HG02571 (cell line): Measurements from ENCODE around the gene FAM163B.
"Not testable (repeated sequence)": the region's sequence is repeated elsewhere in the genome, so short reads cannot be mapped to it uniquely, and the experiment has no call there.

Experiments used
- ATAC-seq: cut with Tn5 transposase; IDR thresholded peaks from one replicate; pipeline ENCODE4 v1.9.1; 2021; ENCODE audit warnings: mild to moderate bottlenecking, moderate library complexity; ENCODE audit not compliant: unreplicated experiment

The FAM163B gene

DNA sequence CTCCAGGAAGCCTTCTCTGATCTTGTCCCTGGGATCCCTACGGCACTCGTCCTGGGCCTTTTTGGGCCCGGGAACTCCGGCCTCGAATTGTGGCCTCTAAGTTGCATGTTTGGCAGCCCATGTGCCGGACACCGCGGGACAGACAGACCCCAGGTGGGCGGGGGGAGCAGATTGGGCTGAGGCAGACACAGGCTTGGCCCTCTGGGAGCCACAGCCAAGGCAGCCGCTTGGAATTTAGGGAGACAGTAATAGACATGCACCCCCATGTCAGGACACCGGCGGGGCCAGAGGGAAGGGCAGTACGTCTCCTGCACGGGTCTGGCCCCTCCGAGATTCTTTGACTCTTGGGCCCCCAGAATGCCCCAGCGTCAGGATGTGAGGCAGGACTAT, 38.5 kb downstream of the FAM163B start:
- ATAC-seq: no peak

DNA sequence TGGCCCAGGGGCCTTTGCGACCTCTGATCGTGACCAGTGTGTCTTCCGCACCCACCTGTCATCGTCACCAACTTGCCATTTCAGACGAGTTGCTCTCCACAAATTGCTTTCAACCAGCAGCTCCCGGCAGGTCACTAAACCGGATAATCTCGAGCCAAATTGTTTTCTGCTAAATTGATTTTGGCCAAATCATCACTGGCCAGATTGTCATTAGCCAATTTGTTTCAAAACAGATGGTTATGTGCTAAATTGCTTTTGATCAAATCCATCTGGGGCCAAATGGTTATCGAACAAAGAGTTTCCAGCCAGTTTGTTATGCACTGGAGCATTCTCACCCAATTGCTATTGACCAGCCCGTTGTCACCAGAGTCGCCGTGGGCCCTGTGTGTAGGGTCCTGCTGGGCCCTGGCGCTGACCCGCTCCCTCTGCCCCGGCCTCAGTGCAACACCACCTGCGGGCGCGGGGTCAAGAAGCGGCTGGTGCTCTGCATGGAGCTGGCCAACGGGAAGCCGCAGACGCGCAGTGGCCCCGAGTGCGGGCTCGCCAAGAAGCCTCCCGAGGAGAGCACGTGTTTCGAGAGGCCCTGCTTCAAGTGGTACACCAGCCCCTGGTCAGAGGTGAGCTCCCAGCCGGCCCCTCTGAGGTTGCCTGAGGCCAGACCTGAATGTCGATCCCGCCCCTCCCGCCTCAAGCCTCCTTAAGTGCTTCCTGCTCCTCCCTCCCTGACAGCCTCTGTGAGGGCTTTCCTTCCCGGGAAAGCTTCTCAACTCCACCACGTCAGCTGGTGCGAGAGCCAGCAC, 39.1 kb downstream of the FAM163B start:
- no peak for ATAC-seq

DNA sequence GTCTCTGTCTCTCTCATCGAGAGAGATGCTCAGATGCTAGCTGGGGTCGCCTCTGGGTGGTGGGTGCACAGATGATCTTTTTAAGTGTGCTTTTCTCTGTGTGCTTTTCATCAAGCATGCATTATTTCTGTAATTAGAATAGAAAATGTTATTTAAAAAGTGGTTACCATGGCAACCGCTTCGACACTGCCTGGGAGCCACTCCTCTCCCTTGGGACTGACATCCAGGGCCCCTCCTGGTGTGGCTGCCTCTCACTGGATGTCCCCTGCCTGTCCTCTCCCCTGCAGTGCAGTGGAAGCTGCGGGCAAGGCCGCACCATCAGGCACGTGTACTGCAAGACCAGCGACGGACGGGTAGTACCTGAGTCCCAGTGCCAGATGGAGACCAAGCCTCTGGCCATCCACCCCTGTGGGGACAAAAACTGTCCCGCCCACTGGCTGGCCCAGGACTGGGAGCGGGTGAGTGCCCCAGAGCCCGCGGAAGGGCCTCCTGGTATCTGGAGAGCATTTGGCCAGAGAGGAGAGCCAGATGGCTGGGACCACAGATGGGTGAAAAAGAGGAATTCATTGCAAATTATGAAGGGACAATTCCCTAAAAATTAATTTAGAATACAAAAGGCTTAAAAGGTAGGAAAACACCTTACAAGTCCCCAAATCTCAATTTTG, 39.9 kb downstream of the FAM163B start:
- no peak for ATAC-seq

DNA sequence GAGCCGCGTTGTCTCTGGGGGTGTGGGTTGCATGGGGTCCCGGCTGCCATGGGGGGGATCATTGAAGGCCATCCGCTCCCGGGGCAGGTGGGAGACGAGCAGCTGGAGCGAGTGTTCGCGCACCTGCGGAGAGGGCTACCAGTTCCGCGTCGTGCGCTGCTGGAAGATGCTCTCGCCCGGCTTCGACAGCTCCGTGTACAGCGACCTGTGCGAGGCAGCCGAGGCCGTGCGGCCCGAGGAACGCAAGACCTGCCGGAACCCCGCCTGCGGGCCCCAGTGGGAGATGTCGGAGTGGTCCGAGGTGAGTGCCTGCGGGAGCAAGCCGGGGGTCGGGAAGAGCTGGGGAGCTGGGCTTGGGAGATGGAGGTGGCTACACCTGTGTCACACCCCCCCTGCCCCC, 41.0 kb downstream of the FAM163B start:
- ATAC-seq: no peak

DNA sequence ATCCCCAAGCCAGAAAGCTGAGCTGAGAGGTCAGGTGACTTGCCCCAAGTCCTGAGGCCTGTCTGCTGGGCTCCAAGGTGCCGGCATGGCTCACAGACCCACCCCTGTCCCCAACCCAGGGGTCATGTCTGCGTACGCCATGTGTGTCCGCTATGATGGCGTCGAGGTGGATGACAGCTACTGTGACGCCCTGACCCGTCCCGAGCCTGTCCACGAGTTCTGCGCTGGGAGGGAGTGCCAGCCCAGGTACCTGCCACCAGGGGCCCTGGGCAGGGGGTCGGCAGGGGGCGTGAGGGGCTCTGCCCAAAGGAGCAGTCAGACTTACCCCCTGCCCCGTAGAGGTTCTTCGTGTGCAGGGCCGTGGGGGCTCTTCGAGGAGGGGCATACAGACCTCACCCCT, 42.4 kb downstream of the FAM163B start:
- ATAC-seq: no peak

DNA sequence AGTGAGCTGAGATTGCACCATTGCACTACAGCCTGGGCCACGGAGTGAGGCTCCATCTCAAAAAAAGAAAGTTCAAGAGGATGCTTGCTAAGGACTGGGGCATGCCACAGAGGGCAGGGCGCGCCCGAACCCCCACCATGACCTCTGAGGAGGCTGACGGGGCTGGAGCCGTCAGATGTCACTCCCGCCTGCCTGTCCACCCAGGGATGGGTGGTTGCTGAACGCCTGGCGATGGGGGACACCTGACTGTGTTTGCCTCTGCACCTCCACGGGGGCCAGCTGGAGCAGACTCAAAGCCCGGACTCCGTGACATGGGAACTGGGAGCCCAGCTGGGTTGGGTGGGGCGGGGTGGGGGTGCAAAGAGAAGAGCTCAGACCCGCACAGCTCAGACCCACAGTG, 42.8 kb downstream of the FAM163B start:
- no peak for ATAC-seq

DNA sequence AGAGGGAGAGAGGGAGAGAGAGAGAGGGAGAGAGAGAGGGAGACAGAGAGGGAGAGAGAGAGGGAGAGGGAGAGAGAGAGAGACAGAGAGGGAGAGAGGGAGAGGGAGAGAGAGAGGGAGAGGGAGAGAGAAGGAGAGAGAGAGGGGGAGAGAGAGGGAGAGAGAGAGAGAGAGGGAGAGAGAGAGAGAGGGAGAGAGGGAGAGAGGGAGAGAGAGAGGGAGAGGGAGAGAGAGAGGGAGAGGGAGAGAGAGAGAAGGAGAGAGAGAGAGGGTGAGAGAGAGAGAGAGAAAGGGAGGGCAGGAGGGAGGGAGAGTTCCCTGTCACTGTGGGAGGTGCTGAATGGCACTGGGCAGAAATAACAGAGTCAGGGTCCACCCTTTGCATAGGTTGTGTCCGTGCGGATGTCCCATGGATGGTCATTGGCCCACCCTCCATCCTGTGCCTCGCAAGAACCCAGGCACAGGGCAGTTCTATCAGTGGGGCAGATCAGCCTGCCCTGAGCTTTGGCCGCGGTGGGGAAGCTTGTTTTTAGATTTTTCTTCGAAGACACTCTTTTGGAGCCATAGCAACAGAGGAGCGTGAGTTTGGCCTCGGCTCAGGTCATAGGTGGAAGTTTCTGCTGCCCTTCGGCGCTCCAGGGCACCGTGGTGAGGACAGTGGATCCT, 44.6 kb downstream of the FAM163B start:
- ATAC-seq: no peak

DNA sequence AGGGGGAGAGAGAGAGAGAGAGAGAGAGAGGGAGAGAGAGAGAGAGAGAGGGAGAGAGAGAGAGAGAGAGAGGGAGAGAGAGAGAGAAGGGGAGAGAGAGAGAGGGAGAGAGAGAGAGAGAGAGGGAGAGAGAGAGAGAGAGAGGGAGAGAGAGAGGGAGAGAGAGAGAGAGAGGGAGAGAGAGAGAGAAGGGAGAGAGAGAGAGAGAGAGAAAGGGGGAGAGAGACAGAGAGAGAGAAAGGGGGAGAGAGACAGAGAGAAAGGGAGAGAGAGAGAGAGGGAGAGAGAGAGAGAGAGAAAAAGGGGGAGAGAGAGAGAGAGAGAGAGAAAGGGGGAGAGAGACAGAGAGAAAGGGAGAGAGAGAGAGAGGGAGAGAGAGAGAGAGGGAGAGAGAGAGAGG, 45.4 kb downstream of the FAM163B start:
- not testable (repeated sequence) for ATAC-seq

DNA sequence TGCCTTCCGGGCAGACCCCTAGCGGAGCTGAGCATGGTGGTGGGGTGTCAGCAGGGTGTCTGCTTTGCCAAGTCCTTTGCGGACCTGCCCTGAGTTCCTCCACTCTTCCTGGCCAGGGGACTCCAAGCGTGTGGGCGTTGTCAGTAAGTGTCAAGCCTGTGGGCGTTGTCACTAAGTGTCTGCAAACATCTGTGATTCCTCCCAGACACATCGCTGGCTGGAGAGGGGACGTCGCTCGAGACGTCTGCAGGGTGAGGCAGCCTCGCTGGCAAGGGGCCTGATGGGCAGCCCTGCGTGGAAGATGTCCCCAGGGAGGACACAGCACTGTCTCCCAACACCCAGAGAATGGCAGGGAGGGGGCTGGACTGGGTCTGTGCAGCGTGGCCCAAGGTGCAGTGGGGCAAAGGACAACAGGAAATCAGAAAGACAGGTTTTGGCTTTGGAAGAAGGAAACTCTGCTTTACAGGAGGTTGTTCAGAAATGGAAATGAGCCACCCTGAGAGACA, 45.8 kb downstream of the FAM163B start:
- ATAC-seq: no peak

DNA sequence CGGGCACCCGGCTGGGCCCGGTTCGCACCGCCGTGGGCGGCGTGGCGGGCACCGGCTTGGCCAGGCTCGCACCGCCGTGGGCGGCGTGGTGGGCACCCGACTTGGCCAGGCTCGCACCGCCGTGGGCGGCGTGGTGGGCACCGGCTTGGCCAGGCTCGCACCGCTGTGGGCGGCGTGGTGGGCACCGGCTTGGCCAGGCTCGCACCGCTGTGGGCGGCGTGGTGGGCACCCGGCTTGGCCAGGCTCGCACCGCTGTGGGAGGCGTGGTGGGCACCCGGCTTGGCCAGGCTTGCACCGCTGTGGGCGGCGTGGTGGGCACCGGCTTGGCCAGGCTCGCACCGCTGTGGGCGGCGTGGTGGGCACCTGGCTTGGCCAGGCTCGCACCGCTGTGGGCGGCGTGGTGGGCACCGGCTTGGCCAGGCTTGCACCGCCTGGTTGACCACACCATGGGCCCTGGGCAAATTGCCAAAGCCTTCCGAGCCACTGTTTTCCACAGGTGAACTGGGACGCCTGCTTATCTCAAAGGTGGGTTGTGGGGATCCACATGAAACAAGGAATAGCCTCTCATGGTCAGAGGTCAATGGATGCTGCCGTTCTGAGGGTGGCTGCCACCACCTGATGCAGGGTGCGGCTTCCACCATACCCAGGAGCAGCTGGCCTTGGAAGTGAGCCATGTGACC, 46.4 kb downstream of the FAM163B start:
- no peak for ATAC-seq

DNA sequence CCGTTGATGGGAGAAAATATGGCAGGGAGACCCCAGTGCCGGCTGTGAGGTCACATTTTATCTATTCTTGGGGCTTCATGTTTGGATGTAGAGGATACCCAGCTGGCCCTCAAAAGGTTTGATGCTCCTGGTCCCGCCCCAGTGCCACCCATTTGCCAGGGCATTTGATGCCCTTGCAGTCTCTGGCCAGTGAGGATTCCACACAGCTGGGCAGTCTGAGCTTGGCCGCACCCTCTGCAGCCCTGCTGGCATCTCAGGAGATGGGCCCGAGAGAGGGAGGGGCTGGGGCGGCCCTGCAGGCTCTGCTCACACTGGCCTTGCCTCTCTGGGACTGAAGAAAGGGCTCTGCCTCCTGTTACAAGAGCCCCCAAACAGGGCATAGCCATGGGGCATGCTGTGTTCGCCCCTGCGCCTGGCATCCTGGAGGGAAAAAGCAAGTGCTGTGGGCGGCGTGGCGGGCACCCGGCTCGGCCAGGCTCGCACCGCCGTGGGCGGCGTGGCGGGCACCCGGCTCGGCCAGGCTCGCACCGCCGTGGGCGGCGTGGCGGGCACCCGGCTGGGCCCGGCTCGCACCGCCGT, 47.1 kb downstream of the FAM163B start:
- ATAC-seq: no peak

DNA sequence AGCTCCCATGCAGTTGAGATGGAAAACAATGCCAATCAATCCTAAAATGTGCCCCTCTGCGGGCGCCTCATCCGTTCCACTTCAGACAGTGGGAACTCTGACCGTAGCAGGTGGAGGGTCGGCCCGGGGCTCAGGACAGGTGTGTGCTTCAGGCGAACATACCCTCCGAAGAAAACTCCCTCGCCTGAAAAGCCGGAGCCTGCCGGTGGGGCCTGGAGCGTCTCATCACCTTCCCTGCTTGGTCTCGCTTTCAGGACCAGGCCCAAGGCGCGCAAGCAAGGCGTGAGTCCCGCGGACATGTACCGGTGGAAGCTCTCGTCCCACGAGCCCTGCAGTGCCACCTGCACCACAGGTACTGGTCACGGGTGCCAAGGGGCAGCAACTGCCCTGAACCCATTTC, 48.2 kb downstream of the FAM163B start:
- no peak for ATAC-seq

DNA sequence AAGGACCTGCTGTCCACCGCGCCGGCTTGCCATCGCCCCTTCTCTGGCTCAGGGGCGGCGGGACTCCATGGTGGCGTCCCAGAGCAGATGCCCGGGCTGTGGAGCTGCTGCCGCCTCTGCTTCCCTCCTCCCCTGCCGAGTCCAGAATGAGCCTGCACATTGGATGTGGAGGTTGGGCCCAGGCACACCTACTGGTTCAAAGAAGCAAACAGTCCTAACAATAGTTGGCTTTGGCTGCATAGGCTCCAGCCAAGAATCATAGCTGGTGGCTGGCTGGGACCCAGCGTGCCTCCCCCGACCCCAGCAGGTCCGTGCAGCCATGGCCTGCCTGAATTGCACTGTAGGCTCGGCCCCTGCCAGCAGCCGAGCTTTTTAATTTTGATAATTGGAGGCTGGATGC, 48.9 kb downstream of the FAM163B start:
- no peak for ATAC-seq

DNA sequence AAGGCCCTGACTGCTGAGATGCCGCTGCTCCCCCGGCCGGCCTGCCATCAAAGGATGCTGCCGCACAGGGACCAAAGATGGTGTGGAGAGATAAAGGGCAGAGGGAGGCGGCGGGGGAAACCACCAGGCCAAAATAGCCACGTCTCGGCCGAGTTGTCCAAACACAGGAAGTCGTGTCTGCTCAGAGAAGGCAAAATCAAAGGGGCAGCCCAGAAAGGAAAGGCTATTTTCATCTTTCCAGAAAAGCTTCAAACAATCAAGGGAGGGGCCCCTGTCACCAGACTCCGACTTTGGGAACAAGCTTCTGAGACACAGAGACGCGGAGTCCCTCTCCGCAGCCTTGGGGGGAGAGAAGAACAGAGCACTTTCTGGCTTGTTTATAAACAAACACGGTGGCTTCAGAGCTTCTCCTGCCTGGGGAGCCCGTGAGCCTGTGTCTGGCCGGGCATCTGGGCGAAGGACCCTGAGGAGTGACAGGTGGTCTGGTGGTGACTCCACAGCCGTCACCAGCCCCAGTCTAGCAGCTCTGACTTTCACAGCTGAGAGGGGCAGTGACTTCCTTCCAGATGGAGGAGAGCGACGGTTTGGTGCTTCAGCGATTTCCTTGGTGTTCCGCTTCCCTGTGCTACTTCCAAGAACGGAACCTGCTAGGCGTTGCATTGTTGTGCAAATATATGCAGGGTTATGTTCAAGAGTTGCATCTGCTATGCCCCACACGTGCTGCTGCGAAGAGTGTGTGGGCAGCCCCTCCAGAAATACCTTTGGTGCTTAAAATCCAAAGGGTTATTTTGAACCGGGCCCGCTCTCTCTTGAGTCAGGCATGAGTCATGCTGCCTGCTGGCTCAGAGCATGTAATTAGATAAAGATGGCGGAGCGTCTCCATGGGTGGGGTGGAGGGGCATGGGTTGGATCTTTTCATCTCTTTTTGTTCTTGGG, 50.7 kb downstream of the FAM163B start:
- ATAC-seq: no peak

DNA sequence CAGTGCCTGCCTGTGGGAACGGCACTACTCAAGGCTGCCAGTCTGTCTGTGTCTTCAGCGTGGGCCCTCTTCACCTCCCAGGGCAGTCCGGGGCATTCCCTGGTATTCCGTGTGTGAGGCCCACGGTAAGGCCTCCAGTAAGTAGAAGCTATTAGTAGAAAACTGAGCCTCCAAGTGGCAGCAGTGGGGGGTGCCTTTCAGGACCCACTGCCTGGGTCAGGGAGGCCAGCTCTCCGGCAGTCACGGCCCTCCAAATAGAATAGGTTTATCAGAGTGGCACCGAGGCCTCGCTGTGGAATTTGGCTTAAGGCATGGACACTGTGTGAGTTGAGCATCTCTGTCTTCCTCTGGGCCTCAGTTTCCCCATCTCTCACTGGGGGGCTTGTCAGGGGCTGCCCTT, 51.6 kb downstream of the FAM163B start:
- ATAC-seq: no peak

DNA sequence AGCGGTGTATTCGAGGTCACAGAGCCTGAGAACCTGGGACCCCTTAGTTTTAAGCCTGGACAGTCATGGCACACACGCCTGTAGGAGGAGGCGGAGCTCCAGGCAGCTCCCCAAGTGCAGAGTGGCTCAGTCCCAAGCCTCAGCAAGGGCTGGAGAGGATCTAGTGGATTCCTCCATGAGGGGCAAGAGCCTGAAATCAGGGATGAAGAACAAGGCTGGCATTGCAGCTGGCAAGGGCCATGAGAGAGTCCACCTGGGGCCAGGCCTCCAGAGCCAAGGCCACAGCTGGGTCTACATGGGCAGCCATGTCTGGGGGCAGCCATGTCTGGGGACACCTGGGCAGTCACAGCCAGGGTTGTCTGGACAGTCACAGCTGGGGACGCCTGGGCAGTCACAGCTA, 52.8 kb downstream of the FAM163B start:
- no peak for ATAC-seq

DNA sequence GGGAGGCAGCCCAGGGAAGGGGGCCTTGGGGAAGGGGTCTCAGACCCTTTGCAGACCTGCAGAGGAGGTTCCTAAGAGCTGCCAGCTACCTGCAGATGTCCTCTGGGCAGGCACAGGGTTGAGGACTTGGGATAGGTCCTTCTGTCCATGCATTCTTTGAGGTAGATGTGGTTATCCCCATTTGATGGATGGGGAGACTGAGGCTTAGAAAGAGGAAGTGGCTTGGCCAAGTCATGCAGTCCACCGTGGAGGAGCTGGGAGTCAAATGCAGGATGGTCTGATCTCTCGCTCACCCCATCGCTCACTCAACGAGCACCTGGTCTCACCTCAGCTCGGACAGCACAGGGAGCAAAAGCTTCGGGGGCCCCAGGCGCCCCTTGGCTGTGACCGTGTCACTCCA, 54.5 kb downstream of the FAM163B start:
- ATAC-seq: no peak

DNA sequence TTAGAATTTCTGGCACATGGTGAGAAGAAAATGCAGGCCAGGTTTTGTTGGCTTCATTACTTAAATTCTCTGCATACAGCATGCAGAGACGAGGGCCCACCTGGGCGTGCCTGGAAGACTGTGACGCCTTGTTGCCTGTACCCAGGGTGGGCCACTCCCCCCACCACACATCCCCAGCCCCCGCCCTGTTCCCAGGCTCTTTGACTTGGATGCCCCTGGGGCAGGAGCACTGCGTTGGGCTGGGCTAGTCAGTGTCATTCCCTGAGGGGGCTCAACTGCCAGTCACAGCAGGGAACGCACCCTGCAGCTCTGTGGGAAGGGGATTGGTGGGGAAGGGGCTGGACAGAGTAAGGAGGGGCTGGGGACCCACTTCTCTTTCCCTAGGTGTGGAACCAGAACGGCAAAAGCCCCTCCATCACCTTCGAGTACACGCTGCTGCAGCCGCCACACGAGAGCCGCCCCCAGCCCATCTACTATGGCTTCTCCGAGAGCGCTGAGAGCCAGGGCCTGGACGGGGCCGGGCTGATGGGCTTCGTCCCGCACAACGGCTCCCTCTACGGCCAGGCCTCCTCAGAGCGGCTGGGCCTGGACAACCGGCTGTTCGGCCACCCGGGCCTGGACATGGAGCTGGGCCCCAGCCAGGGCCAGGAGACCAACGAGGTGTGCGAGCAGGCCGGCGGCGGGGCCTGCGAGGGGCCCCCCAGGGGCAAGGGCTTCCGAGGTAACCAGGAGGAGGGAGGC, 55.0 kb downstream of the FAM163B start:
- ATAC-seq: no peak

DNA sequence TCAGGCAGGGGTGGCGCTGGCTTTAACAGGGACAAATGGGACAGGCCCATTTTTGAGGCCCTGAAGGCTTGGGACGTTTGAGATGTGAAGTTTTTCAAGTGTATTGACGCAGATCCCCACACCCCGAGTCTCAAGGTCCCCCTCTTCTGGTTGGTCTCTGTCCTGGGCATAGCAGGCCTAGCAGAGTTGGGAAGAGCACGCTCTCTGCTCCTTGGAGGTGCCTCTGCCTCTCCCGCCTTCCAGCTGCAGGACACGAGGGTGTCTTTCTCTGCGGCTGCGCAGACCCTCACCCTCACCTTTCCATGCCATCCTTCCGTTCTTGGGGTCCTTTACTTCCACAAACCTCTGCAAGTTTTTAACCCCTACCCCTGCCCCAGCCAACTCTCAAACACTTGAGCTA, 56.1 kb downstream of the FAM163B start:
- no peak for ATAC-seq
